GM19328 (cell line): ENCODE measurements around the gene KIF2C.

Source experiments
- ATAC-seq: cut with Tn5 transposase; IDR thresholded peaks from one replicate; pipeline ENCODE4 v1.9.1; 2021; ENCODE audit warnings: mild to moderate bottlenecking, moderate library complexity; ENCODE audit not compliant: unreplicated experiment

Gene KIF2C

GRCh38 chr1:44775078-44775929, 35.7 kb downstream of the KIF2C start, which contains the start of gene RPS8:
Gene RPS8 (plus strand): TSS chr1:44775540. CDS start chr1:44775597, 57 bp downstream.
- ATAC-seq, result peak; percentile 71

GRCh38 chr1:44775930-44776729, 36.5 kb downstream of the KIF2C start:
- peak; percentile 17 for ATAC-seq

GRCh38 chr1:44776730-44777068, 37.1 kb downstream of the KIF2C start:
- no peak for ATAC-seq

- no peak for ATAC-seq
Observed at GRCh38 chr1:44777547-44777946, 37.9 kb downstream of the KIF2C start.

- no peak for ATAC-seq
Observed at GRCh38 chr1:44777969-44778635, 38.5 kb downstream of the KIF2C start.

GRCh38 chr1:44778705-44779576, 39.3 kb downstream of the KIF2C start:
- no peak for ATAC-seq

GRCh38 chr1:44780583-44781121, 41.0 kb downstream of the KIF2C start:
- ATAC-seq, result no peak

GRCh38 chr1:44783697-44784093, 44.1 kb downstream of the KIF2C start:
- ATAC-seq, result no peak

- ATAC-seq, result no peak
Observed at GRCh38 chr1:44784094-44785028, 44.7 kb downstream of the KIF2C start.

- ATAC-seq, result no peak
Observed at GRCh38 chr1:44785029-44785380, 45.4 kb downstream of the KIF2C start.

GRCh38 chr1:44785501-44786137, 46.0 kb downstream of the KIF2C start:
- no peak for ATAC-seq

GRCh38 chr1:44786138-44786840, 46.7 kb downstream of the KIF2C start:
- no peak for ATAC-seq

GRCh38 chr1:44786841-44787426, 47.3 kb downstream of the KIF2C start:
- ATAC-seq, result no peak

GRCh38 chr1:44787506-44787905, 47.9 kb downstream of the KIF2C start:
- ATAC-seq, result no peak

GRCh38 chr1:44788120-44788860, 48.7 kb downstream of the KIF2C start, which contains the start of gene BEST4:
Gene BEST4 (minus strand): TSS chr1:44788170. CDS start chr1:44787705, 465 bp downstream.
- no peak for ATAC-seq

GRCh38 chr1:44790968-44791801, 51.5 kb downstream of the KIF2C start:
- no peak for ATAC-seq
